ENCODE measurements around the gene ZNF467.
A peak's percentile ranks its signal among the peaks of the same experiment; 100 is the strongest.

Gene ZNF467

DNA sequence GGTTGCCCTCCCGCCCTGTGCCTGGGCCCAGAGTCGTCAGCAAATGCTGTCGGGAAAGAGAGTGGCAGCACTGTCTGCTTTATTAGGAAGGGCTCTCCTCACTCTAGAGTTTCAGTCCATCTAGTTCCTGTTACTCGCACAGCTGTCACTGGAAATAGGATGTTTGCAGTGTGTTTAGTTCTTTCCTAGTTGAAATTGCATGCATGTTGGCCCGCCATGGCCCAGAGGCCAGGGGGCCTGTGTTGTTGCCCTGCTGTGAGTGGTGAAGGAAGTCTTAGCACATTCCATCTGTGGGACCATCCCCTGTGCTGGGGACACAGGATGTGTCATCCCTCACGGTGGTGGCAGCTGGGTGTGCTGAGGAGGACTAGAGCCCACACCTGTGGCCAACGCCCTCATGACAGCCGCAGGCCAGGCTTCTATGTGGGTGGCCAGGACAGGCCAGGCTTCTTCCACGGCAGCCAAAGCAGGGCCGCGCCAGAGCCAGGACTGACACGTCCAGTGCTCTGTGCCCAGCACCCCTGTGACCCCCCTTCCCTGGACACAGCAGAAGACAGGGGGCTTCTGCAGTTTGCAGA is 45.4 kb downstream of the ZNF467 start:
- DNase-seq (ENCODE audit: low read depth), result no peak

DNA sequence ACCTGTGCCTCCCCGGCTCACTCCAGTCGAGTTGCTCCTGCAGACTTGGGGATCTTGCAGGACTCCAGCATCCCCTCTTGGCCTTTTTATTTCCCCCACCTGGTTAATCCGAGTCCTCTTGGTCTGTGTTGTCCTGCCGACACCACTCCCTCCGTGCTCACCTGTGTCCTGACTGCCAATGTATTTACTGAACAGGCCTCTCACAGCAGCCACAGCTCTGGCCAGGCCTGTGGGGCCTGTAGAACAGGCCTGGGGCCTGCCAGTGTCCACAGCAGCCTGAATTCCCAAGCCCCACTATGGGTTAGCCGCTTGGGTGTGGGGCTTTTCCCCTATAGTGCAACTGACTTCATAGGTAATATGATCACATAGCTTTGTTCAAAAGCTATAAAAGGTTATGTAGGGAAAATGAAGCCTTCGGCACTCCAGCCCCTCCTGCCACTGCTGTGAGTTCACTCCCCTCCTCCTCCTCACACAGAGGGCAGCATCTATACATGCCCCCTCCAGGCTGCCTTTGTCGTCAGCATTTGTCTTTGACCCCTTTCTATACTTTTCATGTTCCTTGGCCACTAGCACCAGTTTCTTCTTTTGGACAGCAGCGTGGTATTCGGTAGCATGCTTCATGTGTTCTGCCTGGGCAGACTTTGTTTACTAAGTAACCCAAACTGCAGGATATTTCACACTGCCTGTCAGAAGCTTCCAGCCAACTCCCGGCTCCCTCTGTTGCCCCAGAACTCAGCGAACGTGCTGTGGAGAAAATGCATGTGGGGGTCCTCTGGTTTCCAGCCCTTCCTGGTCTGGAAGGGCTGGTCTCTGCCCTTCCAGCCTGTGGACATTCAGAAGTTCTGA is 46.1 kb downstream of the ZNF467 start:
- no peak for DNase-seq (ENCODE audit: low read depth)

DNA sequence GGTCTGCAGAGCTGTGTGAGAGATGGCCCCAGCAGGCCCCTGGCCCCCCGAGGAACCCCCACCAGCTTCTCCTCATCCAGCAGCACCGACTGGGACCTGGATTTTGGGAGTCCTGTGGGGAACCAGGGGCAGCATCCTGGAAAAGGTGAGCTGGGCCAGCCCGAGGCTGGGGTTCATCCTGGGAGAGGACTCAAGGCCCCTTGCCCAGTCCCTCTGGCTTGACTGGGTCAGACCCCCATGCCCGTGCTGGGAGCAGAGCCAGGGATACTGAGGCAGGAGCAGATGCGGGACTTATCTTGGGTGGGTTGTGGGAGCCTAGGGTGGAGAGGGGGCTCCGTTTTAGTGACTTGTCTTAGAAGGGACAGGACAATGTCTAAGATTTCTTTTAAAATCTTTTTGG is 47.5 kb downstream of the ZNF467 start:
- DNase-seq (ENCODE audit: low read depth), result no peak

GRCh38 chr7:149725426-149725821 is 48.0 kb downstream of the ZNF467 start:
- DNase-seq (ENCODE audit: low read depth), result no peak

GRCh38 chr7:149724661-149725425 is 48.5 kb downstream of the ZNF467 start:
- DNase-seq (ENCODE audit: low read depth), result no peak

DNA sequence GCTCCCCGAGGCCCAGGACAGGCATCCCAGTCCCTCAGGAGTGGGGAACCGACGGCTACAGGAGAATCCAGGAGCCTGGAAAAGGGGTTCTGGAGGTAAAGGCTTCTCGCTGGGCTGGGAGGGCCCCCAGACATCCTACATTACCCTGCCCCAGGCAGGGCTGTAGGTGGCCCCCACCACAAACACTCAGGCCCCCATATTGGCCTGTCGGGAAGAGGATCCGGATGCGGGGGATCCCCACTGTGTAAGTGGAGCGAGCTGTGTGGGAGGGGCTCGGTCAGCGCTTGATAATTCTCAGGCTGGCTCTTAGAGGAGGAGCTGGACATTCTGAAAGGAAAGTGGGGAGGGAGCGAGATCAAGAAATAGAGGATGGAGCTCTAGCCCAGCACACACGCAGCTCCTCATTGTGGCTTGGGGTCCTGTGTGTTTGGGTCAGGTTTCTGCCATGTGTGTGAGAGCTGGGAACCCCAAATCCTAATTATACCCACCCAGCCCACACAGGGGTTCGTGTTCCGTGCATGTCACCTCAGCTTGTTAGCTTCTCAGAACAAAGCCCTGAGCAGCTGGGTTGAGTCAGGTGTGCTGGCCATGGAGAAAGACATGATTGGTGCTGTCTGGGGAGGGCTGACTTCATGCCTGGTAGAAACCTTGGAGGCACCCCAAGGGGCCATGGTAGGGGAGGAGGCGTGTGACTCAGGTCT is 49.4 kb downstream of the ZNF467 start:
- DNase-seq (ENCODE audit: low read depth), result no peak

- DNase-seq (ENCODE audit: low read depth), result no peak
Measured at GRCh38 chr7:149723082-149723767, 50.2 kb downstream of the ZNF467 start.

GRCh38 chr7:149722356-149722957 is 50.9 kb downstream of the ZNF467 start:
- no peak for DNase-seq (ENCODE audit: low read depth)

- no peak for DNase-seq (ENCODE audit: low read depth)
Measured at GRCh38 chr7:149721084-149721601, 52.2 kb downstream of the ZNF467 start.

GRCh38 chr7:149720372-149721083 is 52.9 kb downstream of the ZNF467 start:
- DNase-seq (ENCODE audit: low read depth), result no peak

- DNase-seq (ENCODE audit: low read depth), result no peak
Measured at GRCh38 chr7:149719912-149720335, 53.5 kb downstream of the ZNF467 start.

DNA sequence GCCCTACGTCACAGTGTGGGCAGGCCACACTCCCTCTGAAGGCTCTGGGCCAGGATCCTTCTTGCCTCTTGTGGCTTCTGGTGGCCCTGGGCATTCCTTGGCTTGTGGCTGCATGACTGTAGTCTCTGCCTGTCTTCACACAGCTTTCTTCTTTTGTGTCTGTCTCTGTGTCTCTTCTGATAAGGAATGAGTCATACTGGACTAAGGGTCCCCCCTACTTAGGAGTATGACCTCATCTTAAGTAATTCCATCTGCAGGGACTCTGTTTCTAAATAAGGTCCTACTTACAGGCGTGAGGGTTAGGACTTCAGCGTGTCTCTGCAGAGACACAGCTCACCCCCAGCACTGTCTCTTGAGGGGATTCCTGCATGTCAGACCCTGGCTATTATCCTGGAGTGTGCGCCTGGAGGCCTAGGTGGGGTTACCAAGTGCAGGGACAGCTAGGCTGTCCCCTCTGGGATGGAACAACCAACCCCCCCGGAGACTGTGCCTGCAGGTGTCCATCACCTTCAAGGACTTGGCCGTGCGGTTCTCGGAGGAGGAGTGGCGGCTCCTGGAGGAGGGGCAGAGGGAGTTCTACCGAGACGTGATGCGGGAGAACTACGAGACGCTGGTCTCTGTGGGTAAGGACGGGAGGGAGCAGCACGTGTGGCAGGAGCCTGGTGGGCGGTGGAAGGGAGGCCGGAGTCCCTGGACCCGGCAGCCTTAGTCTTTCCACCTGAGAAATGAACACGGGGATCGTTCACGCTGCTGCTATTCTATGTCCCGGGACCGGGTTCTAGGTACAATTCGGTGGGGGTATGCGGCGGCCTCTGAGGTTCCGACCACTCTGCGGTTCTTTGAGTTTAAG is 54.1 kb downstream of the ZNF467 start:
- no peak for DNase-seq (ENCODE audit: low read depth)

DNA sequence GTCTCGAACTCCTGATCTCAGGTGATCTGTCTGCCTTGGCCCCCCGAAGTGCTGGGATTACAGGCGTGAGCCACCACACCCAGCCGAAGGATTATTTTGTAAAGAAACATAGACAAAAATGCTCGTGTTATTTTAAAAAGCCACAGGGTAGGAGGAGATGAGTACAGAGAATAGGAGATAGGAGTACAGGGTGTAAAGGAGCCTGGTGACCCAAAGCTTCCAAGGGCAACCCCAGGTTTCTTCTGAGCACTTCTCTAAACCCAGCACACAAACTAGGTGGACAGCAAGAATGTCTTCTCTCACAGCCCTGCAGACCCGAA is 54.7 kb downstream of the ZNF467 start:
- no peak for DNase-seq (ENCODE audit: low read depth)

DNA sequence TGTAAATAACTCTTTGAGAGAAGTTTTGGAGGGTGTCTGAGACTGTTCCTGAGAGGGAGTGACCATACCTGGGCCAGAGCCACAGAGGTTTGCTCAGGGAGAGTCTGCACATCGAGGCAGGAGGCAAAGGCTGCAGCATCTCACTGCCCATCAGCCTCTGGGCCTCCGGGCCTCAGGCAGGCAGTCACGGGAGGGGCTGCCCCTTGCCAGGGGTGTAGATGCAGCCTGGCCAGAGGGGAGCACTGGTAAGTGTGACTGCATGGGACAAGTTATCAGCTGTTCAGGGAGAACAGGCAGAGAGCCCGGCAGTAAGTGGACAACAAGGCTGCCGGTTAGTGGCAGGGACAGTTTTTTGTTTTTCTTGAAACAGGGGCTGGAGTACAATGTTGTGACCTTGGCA is 55.9 kb downstream of the ZNF467 start:
- no peak for DNase-seq (ENCODE audit: low read depth)

- no peak for DNase-seq (ENCODE audit: low read depth)
Measured at GRCh38 chr7:149716932-149717307, 56.5 kb downstream of the ZNF467 start.

DNA sequence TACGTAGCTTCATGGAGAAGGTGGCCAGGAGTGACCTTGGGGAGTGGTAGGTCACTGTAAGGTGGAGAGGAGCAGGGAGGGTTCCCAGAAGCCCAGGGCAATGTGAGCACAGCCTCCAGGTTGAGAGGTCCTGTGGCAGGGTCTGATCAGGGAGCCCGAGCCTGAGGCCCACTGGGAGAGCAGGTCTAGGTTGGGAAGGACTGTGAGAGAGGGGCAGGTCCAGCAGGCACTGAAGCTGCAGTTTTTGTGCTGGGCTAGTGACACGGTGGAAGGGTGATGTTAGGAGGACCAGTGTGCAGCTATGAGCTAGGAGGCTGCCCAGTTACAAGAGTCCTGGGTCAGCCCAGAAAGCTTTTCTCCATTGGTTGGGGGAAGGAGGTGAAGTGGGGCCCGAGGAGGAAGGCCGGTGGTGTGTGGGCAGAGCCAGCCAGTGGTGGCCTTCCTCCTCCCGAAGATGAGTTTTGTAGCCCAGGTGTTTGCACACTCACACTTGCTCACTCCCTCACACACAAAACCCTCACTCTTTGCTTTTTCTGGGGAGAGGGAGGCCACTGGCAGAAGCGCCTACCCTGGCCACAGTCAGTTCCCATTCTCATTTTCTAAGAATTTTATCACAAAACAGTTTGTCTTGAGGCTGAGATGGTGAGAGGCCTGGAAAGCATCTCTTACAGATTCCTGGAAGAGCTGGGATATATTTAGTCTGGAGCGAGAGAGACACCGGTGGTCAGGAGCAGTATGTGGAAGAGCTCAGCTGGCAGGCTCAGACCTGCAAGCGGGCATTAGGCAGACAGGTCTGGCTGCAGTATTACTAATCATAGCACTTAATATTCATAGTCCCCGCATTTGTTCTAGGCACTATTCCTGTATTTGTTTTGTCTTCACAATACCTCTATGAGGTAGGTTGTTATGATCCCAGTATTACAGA is 57.1 kb downstream of the ZNF467 start:
- DNase-seq (ENCODE audit: low read depth), result no peak

- no peak for DNase-seq (ENCODE audit: low read depth)
Measured at GRCh38 chr7:149715476-149715875, 57.9 kb downstream of the ZNF467 start.

DNA sequence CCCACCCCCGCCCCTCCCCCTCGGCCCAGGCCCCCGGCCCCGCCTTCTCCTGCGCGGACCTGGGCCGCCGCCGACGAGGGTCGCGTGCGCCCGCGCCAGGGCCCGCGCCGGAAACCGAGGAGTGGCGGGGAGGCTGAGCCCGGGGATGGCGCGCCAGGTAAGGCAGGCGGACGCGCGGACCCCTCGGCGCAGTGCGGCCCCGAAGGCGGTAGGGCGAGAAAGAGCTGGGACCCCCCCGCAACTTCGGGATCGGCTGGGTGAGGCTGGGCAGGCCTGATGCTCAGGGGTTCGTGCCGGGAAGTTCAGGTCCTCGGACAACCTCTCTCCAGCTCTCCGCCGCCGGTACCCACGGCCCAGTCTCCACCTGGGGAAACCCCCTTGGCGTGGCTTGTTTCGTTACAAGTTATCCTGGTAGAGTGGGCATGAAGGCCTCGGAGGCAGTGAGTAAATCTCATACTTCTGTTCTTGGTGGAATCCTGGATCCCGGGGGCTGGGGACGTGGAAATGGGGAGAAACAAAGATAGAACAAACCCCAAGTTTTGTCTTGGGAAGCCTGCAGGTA is 58.4 kb downstream of the ZNF467 start:
- peak; percentile 14 for DNase-seq (ENCODE audit: low read depth)

Measured in stimulated activated CD8-positive, alpha-beta memory T cell treated with anti-CD3 and anti-CD28 coated beads, Interleukin-7, amount 100 ng/mL, for 24 hours (primary cell).